ENCODE data around the gene BMPR1B. TPM values are rescaled to one million over a fixed set of nuclear protein-coding genes. Genes with fewer than 3 reads are reported as not detected.

Gene BMPR1B
- total RNA-seq, 2 donors from 2014 or later: 28.6 to 59.8 TPM

DNA sequence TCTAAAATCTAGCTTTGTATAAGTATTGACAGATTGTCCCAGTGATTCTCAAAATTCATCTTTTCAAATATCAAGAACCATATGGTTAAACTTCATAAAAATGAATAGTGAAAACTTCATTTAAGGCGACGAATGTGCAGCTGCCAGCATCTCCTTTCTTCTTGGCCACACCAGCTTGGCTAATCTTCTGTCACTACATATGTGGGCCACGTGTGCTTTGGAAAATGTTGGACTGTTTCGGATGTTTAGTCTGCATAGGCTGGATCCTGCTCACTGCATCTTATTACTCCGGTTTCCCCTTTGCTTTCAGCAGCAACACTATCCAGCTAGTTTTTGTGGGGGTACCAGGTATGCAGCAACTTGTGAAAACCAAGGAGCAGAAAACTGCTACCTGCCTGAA lies 221.9 kb downstream of the BMPR1B start:
- 86% methylated on average over 5 of the region's 5 CpGs for WGBS
- no peak for DNase-seq (ENCODE audit: low spot score)
- Histone ChIP-seq H3K4me1 (replicated peaks) (no peaks in the 10 kb centered on the region), H3K9me3 (no peaks in the 10 kb centered on the region), H3K27me3 (replicated peaks; ENCODE audit: insufficient read depth) (no peaks in the 10 kb centered on the region), H3K27ac (no peak overlapping the region), H3K36me3 (no peaks in the 10 kb centered on the region), H3K4me3 (no peak overlapping the region)
- TF ChIP-seq, protein P1, sequence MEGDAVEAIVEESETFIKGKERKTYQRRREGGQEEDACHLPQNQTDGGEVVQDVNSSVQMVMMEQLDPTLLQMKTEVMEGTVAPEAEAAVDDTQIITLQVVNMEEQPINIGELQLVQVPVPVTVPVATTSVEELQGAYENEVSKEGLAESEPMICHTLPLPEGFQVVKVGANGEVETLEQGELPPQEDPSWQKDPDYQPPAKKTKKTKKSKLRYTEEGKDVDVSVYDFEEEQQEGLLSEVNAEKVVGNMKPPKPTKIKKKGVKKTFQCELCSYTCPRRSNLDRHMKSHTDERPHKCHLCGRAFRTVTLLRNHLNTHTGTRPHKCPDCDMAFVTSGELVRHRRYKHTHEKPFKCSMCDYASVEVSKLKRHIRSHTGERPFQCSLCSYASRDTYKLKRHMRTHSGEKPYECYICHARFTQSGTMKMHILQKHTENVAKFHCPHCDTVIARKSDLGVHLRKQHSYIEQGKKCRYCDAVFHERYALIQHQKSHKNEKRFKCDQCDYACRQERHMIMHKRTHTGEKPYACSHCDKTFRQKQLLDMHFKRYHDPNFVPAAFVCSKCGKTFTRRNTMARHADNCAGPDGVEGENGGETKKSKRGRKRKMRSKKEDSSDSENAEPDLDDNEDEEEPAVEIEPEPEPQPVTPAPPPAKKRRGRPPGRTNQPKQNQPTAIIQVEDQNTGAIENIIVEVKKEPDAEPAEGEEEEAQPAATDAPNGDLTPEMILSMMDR (IDR thresholded peaks at IDR 0.05): no peak
- TF ChIP-seq POLR2A (IDR thresholded peaks at IDR 0.05) (no peak), POLR2AphosphoS5 (IDR thresholded peaks at IDR 0.05) (no peak)
- intact Hi-C loops (cut with DNase I): no loop called here

DNA sequence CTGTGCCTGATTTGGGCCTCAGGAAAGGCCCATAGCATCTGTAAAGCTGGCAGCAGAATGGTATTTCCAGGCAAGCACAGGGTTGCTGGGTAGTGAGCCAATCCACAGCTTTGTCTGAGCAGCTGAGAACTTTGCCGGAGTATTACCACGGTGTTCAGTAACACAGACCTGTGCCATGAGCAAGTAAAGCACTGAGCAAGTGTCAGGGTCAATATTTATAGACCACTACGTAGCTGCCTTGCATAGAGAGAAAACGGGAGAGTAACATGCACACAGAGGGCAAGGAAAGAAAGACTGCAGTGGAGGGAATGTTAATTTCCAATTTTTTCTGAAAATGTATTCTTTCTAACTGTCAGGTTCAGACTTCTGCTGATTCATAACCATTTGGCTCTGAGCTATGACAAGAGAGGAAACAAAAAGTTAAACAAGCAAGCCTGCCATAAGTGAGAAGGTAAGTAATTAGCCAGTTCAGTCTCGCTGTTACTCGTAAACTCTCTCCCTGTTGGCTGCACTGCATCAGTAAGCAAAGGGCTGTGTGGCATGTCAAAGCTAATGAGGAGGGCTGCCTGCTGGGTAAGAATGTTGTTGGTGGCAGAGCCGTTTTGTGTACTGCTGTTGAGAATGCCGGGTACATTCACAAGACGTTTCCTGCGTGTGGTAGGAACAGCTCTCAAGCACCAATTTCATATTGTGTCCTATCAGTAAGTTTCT lies 238.1 kb downstream of the BMPR1B start:
- DNase-seq (ENCODE audit: low spot score): peak; percentile 29
- no peaks in the 10 kb centered on the region for H3K9me3 ChIP-seq
- WGBS: 3% methylated on average over 10 of the region's 10 CpGs
- no peaks in the 10 kb centered on the region for H3K27me3 ChIP-seq (replicated peaks; ENCODE audit: insufficient read depth)
- H3K4me1 ChIP-seq (replicated peaks): no peaks in the 10 kb centered on the region
- H3K36me3 ChIP-seq: no peaks in the 10 kb centered on the region
- intact Hi-C loops (cut with DNase I): no loop called here
- no peak for TF ChIP-seq POLR2AphosphoS5 (IDR thresholded peaks at IDR 0.05)
- no peak for TF ChIP-seq POLR2A (IDR thresholded peaks at IDR 0.05)
- TF ChIP-seq, protein P1 (IDR thresholded peaks at IDR 0.05): no peak
- peak overlapping the region in 1 of 2 donors; percentile 8 for H3K4me3 ChIP-seq
- H3K27ac ChIP-seq: peak overlapping the region; percentile 52 to 53

DNA sequence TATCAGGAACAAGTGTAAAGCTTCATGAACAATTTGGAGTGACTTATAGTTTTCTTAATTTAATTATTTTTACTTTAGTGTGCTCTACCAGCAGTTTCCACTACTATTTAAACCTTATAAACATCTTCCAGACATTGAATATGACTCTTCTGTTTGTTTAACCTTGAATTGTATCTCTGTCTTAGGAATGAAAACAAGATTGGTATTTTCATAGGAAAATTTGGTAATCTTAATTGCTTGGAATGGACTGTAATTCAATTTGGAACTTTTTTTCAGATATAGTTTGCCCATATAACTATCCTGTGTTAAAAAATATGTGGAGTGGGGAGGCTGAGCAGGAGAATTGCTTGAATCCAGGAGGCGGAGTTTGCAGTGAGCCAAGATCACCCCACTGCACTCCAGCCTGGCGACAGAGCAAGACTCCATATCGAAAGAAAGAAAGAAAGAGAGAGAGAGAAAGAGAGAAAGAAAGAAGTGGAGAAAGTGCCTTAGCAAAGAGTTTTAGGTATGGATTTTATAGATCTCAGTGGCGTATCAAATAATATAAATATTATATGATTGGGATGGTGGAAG lies 242.4 kb downstream of the BMPR1B start:
- no peaks in the 10 kb centered on the region for H3K9me3 ChIP-seq
- no peaks in the 10 kb centered on the region for H3K27me3 ChIP-seq (replicated peaks; ENCODE audit: insufficient read depth)
- TF ChIP-seq POLR2A (IDR thresholded peaks at IDR 0.05) (no peak), POLR2AphosphoS5 (IDR thresholded peaks at IDR 0.05) (no peak)
- TF ChIP-seq, protein P1 (IDR thresholded peaks at IDR 0.05): no peak
- DNase-seq (ENCODE audit: low spot score): no peak
- no peak overlapping the region for H3K4me3 ChIP-seq
- H3K36me3 ChIP-seq: no peaks in the 10 kb centered on the region
- intact Hi-C loops (cut with DNase I): no loop called here
- no peaks in the 10 kb centered on the region for H3K4me1 ChIP-seq (replicated peaks)
- H3K27ac ChIP-seq: no peak overlapping the region
- WGBS: 80% methylated on average over 4 of the region's 4 CpGs

DNA sequence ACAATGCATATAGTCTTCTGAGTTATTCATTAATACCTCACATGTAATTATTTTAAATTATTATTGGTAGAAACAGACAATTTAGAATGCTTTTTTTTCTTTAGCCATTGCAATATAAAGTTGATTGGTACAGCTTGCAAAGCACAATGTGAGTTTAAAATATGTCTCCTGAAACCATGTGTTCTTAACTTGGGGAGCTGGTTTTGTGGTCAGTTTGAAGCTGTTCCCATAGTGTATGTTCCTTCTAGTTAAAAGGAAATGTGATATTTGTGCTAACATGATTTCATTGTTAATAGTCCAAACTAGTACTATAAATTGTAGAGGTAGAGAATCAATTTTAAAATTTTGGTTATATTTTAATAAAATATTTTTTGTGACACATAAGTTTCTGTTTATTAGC lies 247.2 kb downstream of the BMPR1B start:
- no peaks in the 10 kb centered on the region for H3K36me3 ChIP-seq
- no peak for DNase-seq (ENCODE audit: low spot score)
- H3K9me3 ChIP-seq: no peaks in the 10 kb centered on the region
- intact Hi-C loops (cut with DNase I): no loop called here
- H3K27me3 ChIP-seq (replicated peaks; ENCODE audit: insufficient read depth): no peaks in the 10 kb centered on the region
- H3K4me1 ChIP-seq (replicated peaks): no peaks in the 10 kb centered on the region
- H3K4me3 ChIP-seq: no peak overlapping the region
- TF ChIP-seq, protein P1 (IDR thresholded peaks at IDR 0.05): no peak
- TF ChIP-seq POLR2AphosphoS5 (IDR thresholded peaks at IDR 0.05) (no peak), POLR2A (IDR thresholded peaks at IDR 0.05) (no peak)
- no peak overlapping the region for H3K27ac ChIP-seq

DNA sequence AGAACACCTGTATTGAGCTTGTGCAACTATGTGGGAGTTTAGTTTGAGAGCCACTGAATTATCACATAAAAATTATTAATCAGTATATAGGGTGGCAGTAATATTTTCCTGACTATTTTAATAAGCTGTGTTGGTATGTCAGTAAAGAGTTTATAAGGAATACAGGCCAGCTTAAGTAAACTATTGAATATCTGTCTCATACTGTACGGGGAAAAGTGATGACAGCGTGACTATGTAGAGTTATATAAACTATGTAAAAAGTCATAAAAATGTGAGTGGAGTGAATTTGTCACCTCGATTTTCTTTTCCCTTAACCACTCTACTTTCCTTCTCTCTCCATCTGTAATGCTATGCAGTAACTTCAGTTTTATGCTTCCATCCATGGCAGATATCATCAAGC lies 250.2 kb downstream of the BMPR1B start:
- TF ChIP-seq POLR2AphosphoS5 (IDR thresholded peaks at IDR 0.05) (no peak), POLR2A (IDR thresholded peaks at IDR 0.05) (no peak)
- TF ChIP-seq, protein P1 (IDR thresholded peaks at IDR 0.05): no peak
- Histone ChIP-seq H3K4me3 (no peak overlapping the region), H3K27me3 (replicated peaks; ENCODE audit: insufficient read depth) (no peaks in the 10 kb centered on the region), H3K9me3 (no peaks in the 10 kb centered on the region), H3K36me3 (no peaks in the 10 kb centered on the region), H3K27ac (no peak overlapping the region), H3K4me1 (replicated peaks) (no peaks in the 10 kb centered on the region)
- DNase-seq (ENCODE audit: low spot score): no peak
- intact Hi-C loops (cut with DNase I): no loop called here
- 44% methylated on average over 3 of the region's 3 CpGs for WGBS

Measured in prostate gland (tissue), 2 donors.